SW480 (cell line): ENCODE results near the gene POLA1.
A peak's percentile ranks its signal among the peaks of the same experiment; 100 is the strongest.

Experiments
- DNase-seq: peaks from one replicate; pipeline ENCODE4 v3.0.0-alpha.2; 2016; ENCODE audit warnings: low spot score

Gene POLA1

DNA sequence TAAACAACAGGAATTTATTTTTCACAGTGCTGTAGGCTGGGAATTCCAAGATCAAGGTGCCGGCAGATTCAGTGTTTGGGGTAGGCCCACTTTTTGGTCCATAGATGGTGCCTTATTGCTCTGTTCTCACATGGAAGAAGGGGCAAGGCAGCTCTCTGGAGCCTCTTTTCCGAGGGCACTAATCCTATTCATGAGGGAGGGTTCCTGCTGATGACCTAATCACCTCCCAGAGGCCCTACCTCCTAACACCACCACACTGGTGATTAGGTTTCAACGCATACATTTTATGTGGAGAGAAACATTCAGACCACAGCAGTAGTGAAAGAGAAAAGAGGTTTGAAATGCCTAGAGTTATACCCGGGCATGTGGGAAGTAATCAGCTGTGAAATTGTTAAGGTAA lies 1.4 kb upstream of the POLA1 start:
- peak; percentile 22 for DNase-seq

GRCh38 chrX:24694825-24695224 lies 1.1 kb downstream of the POLA1 start:
- no peak for DNase-seq

DNA sequence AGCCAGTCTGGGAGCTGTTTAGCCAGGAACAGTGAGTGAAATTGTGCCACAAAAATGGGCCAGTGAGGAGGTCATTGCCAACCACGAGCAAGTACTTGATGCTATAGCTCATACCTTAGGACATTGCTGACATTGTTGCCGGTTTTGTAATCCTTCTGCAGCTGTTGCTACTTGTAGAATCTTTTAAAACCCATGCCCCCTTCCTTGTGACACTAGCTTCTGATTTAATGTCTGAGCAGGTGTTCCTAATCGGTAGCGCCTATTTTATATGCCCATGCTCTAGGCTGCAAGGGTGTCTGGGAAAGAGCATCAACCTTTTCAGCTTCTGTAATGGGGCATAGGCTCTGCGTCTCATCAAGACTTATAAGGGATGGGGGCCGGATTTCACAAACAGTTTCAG lies 2.6 kb downstream of the POLA1 start:
- no peak for DNase-seq

- no peak for DNase-seq
Observed at GRCh38 chrX:24702362-24703184, 8.9 kb downstream of the POLA1 start.

DNA sequence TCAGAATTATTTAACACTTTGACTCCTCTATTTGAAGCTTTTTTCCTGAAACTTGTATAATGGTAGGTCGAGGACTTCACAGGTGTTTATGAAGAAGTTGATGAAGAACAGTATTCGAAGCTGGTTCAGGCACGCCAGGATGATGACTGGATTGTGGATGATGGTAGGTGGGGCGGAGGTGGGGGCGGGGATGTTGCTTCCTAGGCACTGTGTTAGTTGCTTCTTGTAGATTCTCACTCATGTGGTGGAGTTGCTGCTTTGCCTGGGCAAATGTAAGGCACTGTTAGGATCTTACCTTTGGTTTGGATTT lies 9.4 kb downstream of the POLA1 start:
- DNase-seq, result no peak

- DNase-seq, result no peak
Observed at GRCh38 chrX:24718771-24719170, 25.1 kb downstream of the POLA1 start.

DNA sequence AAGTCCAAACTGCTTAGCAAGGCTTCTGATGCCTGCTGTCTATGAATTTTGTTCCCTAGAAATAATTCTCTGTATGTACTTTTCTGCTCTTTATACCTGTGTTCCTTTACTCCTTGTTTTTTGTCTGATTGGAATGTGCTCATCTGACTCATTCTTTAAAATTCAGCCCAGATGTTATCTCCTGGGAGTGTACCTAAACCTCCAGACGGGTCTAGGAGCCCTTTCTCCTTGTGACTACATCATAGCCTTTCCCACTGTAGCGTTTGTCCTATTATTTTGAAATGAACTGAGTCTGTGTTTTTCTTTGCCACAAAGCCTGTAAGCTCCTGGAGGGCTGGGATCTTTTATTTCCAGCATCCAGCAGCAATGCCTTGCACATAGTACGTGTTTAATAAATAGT lies 26.3 kb downstream of the POLA1 start:
- DNase-seq, result no peak

- no peak for DNase-seq
Observed at GRCh38 chrX:24728530-24728929, 34.8 kb downstream of the POLA1 start.

DNA sequence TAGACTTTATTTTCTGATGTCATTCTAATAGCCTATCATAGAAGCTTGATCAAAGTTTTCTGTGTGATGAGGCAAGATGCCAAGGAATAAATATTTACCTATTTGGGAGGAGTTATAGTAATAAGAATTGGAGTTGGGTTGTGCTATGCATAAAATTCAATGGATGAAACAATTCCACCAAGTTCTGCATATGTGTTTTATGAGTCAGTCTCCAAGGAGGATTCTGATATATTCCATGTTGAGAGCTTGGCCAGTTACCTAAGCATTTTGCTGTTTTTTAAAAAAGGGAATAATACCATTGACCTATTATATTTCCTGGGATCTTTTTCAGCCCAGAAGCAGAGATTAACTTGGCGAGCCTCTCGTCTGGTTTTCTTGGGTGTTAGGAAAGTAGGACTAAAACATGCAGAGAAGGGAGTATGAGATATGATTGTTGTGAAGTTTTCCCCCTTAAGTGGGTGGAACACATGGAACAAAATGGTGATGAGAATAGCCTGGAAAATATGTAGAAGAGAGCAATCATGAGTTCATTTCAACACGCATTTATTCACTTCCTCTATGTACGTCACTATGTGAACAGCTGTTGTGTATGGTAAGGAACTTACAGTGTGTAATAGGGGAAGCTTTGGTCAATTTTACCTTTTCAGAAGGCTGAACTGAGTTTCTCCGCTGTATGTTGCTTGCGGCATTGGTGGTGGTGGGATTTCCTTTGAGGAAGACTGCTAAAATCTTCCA lies 39.2 kb downstream of the POLA1 start:
- DNase-seq, result no peak

- no peak for DNase-seq
Observed at GRCh38 chrX:24741330-24741729, 47.6 kb downstream of the POLA1 start.

GRCh38 chrX:24748196-24748595 lies 54.5 kb downstream of the POLA1 start:
- no peak for DNase-seq

- no peak for DNase-seq
Observed at GRCh38 chrX:24759786-24760185, 66.1 kb downstream of the POLA1 start.

DNA sequence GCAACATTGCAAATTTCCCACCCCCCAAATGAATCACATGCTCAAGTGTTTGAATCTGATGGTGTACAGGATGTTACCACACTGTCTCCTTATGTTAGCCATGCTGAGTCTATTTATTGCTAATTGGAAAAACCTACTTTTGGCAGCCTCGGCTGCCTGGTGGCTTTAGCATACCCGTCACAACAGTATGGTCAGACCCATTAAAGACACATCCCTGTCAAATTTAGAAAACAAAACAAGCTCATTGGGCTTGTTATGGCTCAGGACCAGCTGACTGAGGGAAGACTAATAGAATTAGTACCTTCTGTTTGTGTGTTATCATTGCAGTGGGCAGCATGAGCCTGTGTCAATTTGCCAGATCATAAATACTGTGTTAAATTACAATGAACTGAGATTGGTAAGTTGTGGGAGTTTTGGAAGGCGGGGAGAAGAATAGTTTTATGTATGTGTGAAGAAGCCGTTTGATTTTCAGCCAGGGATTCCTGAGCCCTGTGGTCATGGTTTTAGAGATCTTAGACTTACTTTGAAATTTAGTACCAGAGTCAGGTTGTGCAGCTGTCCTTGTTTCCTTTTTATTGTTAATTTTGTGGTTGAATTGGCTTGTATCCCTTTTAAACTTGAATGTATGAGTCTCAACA lies 66.8 kb downstream of the POLA1 start:
- no peak for DNase-seq

GRCh38 chrX:24761306-24761705 lies 67.6 kb downstream of the POLA1 start:
- DNase-seq, result no peak

- DNase-seq, result no peak
Observed at GRCh38 chrX:24763989-24764388, 70.3 kb downstream of the POLA1 start.

DNA sequence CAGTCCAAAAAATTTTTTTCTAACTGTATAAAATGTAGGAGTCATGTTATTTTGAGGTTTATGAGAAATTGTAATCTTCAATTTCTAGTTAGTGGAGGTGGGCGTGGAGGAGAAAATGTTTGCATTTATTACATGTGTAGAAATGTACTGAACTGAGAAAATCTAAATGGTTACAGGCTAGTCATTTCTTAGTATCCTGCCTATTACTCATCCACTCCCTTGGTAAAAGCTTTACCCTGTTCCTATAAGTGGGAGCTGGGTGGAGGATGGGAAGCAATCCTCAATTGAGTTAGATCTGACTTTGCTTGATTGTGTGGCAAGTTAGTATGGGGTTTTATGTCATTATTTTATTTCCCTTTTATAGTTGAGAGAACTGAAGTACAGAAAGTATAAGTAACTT lies 73.8 kb downstream of the POLA1 start:
- no peak for DNase-seq

DNA sequence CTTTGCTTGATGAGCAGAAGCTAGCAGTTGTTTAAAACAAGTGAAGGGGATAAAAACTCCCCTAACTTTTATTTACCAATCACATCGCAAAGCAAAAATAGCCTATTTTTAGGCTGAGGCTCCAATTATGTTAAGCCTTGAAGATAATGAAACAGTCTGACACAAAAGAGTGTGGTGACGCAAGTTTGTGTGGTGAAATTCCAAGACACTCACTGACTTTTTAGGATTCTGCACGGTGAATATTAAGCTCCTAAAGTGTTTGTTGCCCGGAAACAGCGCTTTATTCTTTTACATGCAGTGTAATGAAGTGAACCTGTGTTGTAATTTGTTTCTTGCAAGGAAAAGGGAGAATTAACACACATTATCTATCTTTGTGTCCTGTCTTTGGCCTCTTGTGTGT lies 74.8 kb downstream of the POLA1 start:
- DNase-seq, result no peak

DNA sequence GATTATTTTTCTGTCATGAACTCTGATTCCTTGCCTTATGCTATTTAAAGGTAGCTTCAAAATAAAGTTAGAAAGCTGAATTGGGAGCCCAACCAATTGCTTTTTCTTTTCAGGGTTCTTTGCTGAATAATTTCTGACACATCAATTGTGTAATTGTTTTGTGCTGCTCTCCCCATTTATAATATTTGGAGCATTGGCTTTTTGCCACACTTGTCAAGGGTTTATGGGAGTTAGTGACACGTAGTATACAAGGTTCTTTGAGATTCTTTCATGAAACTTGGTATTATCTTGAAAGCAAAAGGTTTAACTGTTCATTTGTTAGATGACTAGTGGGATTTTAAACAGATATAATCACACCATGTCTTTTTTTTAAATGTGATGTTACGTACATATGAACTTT lies 80.9 kb downstream of the POLA1 start:
- no peak for DNase-seq

DNA sequence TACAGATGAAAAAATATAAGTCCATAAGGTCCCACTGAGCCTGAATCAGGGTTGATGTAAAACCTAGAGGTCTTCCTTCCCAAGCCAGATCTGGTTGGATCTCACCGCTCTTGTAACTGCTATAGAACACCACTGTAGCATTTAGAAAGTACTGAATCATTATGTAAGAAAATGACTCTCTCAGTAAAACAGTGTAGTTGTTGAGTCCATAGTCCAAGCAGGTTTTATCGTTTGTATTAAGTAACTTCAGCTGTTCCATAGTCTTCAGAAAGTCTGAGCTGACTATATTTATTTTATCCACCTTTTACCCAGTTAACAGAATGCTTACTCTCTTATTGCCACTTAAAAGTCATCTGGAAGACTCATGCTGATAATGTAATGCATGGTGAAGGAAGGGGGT lies 82.2 kb downstream of the POLA1 start:
- DNase-seq, result no peak

- no peak for DNase-seq
Observed at GRCh38 chrX:24777660-24778059, 83.9 kb downstream of the POLA1 start.

- no peak for DNase-seq
Observed at GRCh38 chrX:24782011-24782410, 88.3 kb downstream of the POLA1 start.

- DNase-seq, result no peak
Observed at GRCh38 chrX:24789047-24789446, 95.3 kb downstream of the POLA1 start.

DNA sequence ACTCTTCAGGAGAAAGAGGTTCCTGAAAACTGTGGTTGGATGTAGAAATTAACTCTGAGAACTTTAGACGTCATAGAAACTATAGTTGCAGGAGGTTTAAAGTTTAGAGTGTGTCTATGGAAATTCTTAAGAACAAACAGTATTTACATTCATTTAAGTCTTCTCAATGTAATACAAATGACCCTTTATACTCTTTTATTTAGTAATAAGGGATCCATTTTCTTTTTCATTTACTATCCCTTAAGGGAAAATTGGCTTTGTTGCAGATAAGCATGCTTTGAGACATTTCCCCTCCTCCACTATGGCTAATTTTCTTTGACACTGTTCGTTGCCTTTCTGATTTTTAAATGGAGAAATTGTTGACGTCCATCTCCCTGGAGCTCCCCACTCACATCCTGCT lies 96.4 kb downstream of the POLA1 start:
- no peak for DNase-seq
